ENCODE data around the gene PRSS8.

PRSS8 gene

GRCh38 chr16:31134091-31134571 lies 1.4 kb downstream of the PRSS8 start:
- Histone ChIP-seq H3K27ac (peak overlapping the region; percentile 59), H3K9ac (no peak overlapping the region), H2AFZ (no peak overlapping the region), H3K9me3 (ENCODE audit: control insufficient read depth, low read length) (no peaks in the 10 kb centered on the region), H3K79me2 (peaks cover 4% of the 10 kb centered on the region), H3K27me3 (ENCODE audit: control insufficient read depth, insufficient read depth, low read length) (no peaks in the 10 kb centered on the region), H3K4me1 (peaks cover 44% of the 10 kb centered on the region), H3K4me3 (ENCODE audit: low read depth, low read length) (peak overlapping the region; percentile 68), H3K4me2 (ENCODE audit: low read length) (peak overlapping the region; percentile 72), H3K36me3 (ENCODE audit: control insufficient read depth, insufficient read depth, low read length) (no peaks in the 10 kb centered on the region)
- TF ChIP-seq, protein P1, sequence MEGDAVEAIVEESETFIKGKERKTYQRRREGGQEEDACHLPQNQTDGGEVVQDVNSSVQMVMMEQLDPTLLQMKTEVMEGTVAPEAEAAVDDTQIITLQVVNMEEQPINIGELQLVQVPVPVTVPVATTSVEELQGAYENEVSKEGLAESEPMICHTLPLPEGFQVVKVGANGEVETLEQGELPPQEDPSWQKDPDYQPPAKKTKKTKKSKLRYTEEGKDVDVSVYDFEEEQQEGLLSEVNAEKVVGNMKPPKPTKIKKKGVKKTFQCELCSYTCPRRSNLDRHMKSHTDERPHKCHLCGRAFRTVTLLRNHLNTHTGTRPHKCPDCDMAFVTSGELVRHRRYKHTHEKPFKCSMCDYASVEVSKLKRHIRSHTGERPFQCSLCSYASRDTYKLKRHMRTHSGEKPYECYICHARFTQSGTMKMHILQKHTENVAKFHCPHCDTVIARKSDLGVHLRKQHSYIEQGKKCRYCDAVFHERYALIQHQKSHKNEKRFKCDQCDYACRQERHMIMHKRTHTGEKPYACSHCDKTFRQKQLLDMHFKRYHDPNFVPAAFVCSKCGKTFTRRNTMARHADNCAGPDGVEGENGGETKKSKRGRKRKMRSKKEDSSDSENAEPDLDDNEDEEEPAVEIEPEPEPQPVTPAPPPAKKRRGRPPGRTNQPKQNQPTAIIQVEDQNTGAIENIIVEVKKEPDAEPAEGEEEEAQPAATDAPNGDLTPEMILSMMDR (IDR thresholded peaks at IDR 0.05) = no peak

DNA sequence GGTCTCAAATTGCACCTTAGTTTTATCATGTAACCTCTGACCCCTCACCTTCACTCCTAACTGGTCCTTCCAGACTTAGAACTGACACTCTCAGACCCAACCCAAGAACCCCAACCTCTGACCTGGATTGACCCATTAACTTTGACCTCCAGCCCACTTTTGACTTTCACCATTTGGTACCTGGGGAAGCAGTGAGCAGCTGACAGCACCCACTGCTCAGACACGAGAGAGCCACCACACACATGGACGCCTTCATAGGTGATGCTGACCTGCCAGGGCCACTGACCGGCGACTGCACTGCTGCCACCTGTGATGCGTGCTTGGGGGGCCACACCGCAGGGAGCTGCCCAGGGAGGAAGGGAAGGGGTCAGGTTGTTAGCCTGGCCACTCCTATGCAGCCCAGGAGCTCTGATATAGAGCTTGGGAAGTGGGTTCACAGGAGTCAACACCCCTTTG lies 2.5 kb downstream of the PRSS8 start:
- no peaks in the 10 kb centered on the region for H3K27me3 ChIP-seq (ENCODE audit: control insufficient read depth, insufficient read depth, low read length)
- H3K4me2 ChIP-seq (ENCODE audit: low read length) = no peak overlapping the region
- H2AFZ ChIP-seq = no peak overlapping the region
- peaks cover 8% of the 10 kb centered on the region for H3K79me2 ChIP-seq
- H3K9me3 ChIP-seq (ENCODE audit: control insufficient read depth, low read length) = no peaks in the 10 kb centered on the region
- H3K36me3 ChIP-seq (ENCODE audit: control insufficient read depth, insufficient read depth, low read length) = no peaks in the 10 kb centered on the region
- peaks cover 40% of the 10 kb centered on the region for H3K4me1 ChIP-seq
- H3K4me3 ChIP-seq (ENCODE audit: low read depth, low read length) = no peak overlapping the region
- no peak overlapping the region for H3K9ac ChIP-seq
- TF ChIP-seq, protein P1 (IDR thresholded peaks at IDR 0.05) = no peak
- no peak overlapping the region for H3K27ac ChIP-seq

DNA sequence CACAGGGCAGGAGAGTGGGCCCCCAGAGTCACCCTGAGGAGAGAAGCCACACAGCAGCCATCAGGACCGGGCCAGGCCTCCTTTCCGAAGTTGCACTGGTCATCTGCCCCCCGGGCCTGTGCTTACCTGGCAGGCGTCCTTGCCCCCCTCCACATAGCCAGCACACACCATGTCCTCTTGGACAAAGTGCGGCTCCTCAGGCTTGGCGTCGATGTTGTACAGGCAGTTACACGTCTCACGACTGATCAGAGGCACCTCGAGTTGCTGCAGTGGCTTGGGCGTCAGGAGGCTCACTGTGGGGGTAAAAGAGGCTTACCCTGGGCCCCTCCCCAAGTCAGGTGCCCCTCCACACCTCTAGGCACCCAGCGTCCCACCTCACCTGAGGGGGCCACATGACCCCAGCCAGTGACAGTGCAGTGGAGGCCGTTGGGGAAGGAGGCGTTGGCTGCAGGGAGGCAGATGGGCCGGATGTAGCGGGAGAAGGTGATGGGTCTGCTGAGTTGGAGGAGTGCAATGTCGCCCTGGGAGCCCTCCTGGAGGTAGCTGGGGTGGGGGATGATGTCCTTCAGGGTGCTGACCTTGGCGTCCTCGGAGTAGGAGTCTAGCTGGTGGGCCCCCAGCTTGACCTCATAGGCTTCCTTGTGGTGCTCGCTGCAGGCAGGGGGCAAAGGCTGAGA lies 3.1 kb downstream of the PRSS8 start:
- no peak overlapping the region for H3K4me3 ChIP-seq (ENCODE audit: low read depth, low read length)
- H3K4me2 ChIP-seq (ENCODE audit: low read length) = no peak overlapping the region
- no peaks in the 10 kb centered on the region for H3K27me3 ChIP-seq (ENCODE audit: control insufficient read depth, insufficient read depth, low read length)
- no peaks in the 10 kb centered on the region for H3K36me3 ChIP-seq (ENCODE audit: control insufficient read depth, insufficient read depth, low read length)
- TF ChIP-seq, protein P1 (IDR thresholded peaks at IDR 0.05) = no peak
- H3K27ac ChIP-seq = no peak overlapping the region
- H3K79me2 ChIP-seq = peaks cover 11% of the 10 kb centered on the region
- no peak overlapping the region for H2AFZ ChIP-seq
- H3K9ac ChIP-seq = no peak overlapping the region
- H3K9me3 ChIP-seq (ENCODE audit: control insufficient read depth, low read length) = no peaks in the 10 kb centered on the region
- H3K4me1 ChIP-seq = peaks cover 40% of the 10 kb centered on the region

DNA sequence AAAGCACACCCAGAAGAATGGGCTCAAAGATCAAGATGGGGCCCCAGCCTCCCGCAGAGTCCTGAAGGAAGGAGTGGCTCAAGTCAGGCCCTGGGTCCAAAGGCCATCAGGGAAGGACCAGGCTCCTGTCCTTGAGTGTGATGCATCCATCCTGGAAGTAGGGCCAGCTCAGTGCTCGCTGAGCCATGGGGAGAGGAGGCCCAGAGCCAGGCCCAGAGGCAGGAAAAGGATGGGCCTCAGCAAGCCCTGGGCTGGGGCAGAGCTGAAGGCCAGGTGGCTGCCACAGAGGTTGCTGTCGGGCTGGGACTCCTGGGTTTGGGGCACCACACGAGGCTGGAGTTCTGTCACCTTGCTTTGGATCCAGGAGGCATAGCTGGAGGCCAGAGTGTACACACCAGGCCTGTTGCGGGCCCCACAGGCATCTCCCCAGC lies 3.7 kb downstream of the PRSS8 start:
- Histone ChIP-seq H3K27me3 (ENCODE audit: control insufficient read depth, insufficient read depth, low read length) (no peaks in the 10 kb centered on the region), H3K4me3 (ENCODE audit: low read depth, low read length) (no peak overlapping the region), H3K9ac (no peak overlapping the region), H3K4me1 (peaks cover 40% of the 10 kb centered on the region), H3K27ac (no peak overlapping the region), H3K9me3 (ENCODE audit: control insufficient read depth, low read length) (no peaks in the 10 kb centered on the region), H3K36me3 (ENCODE audit: control insufficient read depth, insufficient read depth, low read length) (no peaks in the 10 kb centered on the region), H3K4me2 (ENCODE audit: low read length) (no peak overlapping the region), H3K79me2 (peaks cover 15% of the 10 kb centered on the region), H2AFZ (no peak overlapping the region)
- TF ChIP-seq, protein P1 (IDR thresholded peaks at IDR 0.05) = no peak

DNA sequence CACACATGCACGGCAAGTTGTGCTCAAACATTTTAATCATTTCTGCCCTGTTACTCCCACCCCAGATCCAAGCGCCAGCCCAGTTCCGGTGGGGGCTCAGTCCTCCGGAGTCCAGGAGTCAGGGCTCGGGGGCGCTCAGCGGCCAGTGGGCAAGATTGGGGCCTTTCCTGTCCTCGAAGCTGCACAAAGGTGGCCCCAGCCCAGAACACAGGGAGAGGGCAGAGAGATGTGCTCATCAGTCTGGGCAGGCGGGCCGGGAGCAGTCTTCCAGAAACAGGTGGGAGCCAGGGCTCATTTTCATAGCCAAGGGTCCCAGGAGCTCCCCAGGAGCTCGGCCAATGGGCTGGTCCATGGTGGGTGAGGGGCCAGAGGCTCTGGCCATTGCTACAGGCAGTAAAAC lies 4.1 kb downstream of the PRSS8 start:
- TF ChIP-seq, protein P1 (IDR thresholded peaks at IDR 0.05) = no peak
- Histone ChIP-seq H3K4me2 (ENCODE audit: low read length) (peak overlapping the region; percentile 1), H3K27ac (peak overlapping the region; percentile 86), H3K4me1 (peaks cover 40% of the 10 kb centered on the region), H3K36me3 (ENCODE audit: control insufficient read depth, insufficient read depth, low read length) (no peaks in the 10 kb centered on the region), H3K9me3 (ENCODE audit: control insufficient read depth, low read length) (no peaks in the 10 kb centered on the region), H3K4me3 (ENCODE audit: low read depth, low read length) (peak overlapping the region; percentile 23), H3K9ac (no peak overlapping the region), H3K27me3 (ENCODE audit: control insufficient read depth, insufficient read depth, low read length) (no peaks in the 10 kb centered on the region), H2AFZ (no peak overlapping the region), H3K79me2 (peaks cover 15% of the 10 kb centered on the region)
